ENCODE measurements around the gene ERC2.

DNA sequence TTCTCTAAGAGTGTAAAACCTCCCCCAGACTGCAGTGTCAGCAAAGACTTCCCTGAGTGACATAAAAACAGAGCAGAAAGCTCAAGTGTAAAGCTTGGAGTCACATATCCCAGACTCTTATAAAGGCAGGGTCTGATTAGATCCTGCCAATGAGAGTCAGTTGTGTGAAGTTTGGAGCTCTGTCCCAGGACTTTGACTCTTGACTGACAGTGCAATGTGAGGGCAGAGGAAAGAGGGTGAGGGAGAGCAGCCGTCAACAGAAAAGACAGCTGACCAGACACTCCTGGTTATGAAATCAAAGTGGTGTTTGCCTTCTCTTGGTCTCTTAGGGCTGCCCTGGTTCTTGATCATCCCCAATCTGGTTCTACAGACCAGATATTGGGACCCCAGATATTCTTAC is 393.2 kb downstream of the ERC2 start:
- TF ChIP-seq POLR2AphosphoS5 (IDR thresholded peaks at IDR 0.05; ENCODE audit: low read depth, low read length) (no peak), POLR2A (IDR thresholded peaks at IDR 0.05; ENCODE audit: low read depth, low read length) (no peak), TAF1 (IDR thresholded peaks at IDR 0.05; ENCODE audit: borderline replicate concordance, low read depth, low read length) (no peak)

Measured in GM12892 (cell line).